Keratinocyte (primary cell): ENCODE results near the gene ARPC1B.

ENCODE experiments used
- CTCF ChIP-seq, 3 experiments: IDR thresholded peaks in 1 of 3; conservative IDR thresholded peaks in 1 of 3; optimal IDR thresholded peaks in 1 of 3; 2 replicates in 2 of 3; 3 replicates in 1 of 3; pipeline versions ENCODE3 to v1.5.1; 2011; ENCODE audit warnings: low read length in 3 of 3, mild to moderate bottlenecking in 3 of 3, moderate library complexity in 2 of 3, control low read depth in 1 of 3, inconsistent platforms in 1 of 3; ENCODE audit not compliant: insufficient read depth in 2 of 3; ENCODE audit errors: extremely low read depth in 1 of 3
- EZH2 ChIP-seq: IDR thresholded peaks from one replicate; pipeline ENCODE4 v1.6.1; 2012; ENCODE audit warnings: inconsistent platforms, mild to moderate bottlenecking, low read length, moderate library complexity

- TF ChIP-seq CTCF (optimal IDR thresholded peaks at IDR 0.05 in 1 of 3, IDR thresholded peaks at IDR 0.05 in 1 of 3, conservative IDR thresholded peaks at IDR 0.05 in 1 of 3; ENCODE audit: extremely low read depth in 1 of 3, insufficient read depth in 2 of 3, low read length in 3 of 3): no peak
- no peak for TF ChIP-seq EZH2
These were observed 63.5 kb downstream of the ARPC1B start for GRCh38 chr7:99437946-99438572.
